ENCODE data around the gene PET117. TPM values are rescaled to one million over a fixed set of nuclear protein-coding genes. Genes with fewer than 3 reads are reported as not detected.

PET117 gene
- total and polyA plus RNA-seq, 4 donors: 3.5 to 10.2 (median 8.7) TPM

DNA sequence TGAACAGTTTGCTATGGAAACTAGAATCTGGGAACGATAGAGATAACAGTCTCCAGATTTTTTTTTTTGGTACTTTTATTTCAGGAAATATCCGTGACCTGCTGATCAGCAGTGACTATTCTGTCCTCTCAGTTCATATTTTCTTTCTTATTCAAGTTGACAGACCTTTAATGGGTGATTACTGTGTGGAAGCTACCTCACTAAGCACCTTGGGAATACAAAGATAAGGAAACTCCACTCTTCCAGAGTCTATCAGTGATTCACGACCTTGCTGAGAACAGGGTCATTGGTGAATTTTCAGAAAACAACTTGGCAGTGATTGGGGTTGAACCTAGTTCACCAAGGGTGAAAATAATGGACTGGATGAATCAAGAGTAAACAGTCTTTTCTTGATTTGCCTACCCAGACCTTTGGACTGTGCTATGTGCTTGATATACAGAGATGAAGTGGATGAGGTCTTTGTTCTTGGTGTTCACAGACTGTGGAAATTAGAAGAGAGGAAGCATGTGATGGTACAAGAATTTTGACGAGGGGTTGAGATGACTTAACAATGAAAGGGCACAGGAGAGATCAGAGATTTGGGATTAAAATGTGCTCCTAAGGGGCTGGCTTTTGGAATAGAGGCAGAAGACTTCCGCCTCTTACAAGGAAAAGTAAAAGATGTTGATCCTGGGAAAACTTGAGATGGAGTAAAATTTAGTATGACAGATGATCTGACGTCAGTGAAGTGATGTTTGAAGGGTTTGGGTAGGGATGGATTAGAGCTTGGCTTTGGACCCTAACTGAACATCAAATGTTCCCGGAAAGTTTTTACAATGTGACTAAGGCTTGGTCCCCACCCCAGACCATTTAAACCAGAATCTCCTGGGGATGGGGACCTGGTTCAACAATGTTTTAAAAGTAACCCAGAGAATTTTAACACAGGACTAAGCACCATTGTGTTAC, 1.2 kb downstream of the PET117 start:
- peaks cover 3 to 22% (median 18%) of the 10 kb centered on the region in 4 donors for H3K4me1 ChIP-seq (ENCODE audit: control insufficient read depth in 4 of 4, insufficient read depth in 4 of 4, low read length in 3 of 4)
- WGBS: 37% methylated on average over 7 of the region's 7 CpGs
- DNase-seq (ENCODE audit: low spot score): no peak
- H3K9ac ChIP-seq (ENCODE audit: low read depth in 1 of 2, low read length in 2 of 2): peak overlapping the region; percentile 70 to 95
- H3K4me3 ChIP-seq (ENCODE audit: low read depth in 1 of 3, low read length in 3 of 3): peak overlapping the region; percentile 91 to 96 (median 95)
- no peaks in the 10 kb centered on the region for H3K9me3 ChIP-seq (ENCODE audit: control insufficient read depth in 4 of 4, low read length in 3 of 4)
- TF ChIP-seq ZBTB33 (IDR thresholded peaks at IDR 0.05): no peak
- TF ChIP-seq, protein P1, sequence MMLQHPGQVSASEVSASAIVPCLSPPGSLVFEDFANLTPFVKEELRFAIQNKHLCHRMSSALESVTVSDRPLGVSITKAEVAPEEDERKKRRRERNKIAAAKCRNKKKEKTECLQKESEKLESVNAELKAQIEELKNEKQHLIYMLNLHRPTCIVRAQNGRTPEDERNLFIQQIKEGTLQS (IDR thresholded peaks at IDR 0.05): no peak
- TF ChIP-seq EGR1 (IDR thresholded peaks at IDR 0.05; ENCODE audit: low read depth in 2 of 2): no peak
- TF ChIP-seq YY1 (IDR thresholded peaks at IDR 0.05): no peak
- TF ChIP-seq, protein P2, sequence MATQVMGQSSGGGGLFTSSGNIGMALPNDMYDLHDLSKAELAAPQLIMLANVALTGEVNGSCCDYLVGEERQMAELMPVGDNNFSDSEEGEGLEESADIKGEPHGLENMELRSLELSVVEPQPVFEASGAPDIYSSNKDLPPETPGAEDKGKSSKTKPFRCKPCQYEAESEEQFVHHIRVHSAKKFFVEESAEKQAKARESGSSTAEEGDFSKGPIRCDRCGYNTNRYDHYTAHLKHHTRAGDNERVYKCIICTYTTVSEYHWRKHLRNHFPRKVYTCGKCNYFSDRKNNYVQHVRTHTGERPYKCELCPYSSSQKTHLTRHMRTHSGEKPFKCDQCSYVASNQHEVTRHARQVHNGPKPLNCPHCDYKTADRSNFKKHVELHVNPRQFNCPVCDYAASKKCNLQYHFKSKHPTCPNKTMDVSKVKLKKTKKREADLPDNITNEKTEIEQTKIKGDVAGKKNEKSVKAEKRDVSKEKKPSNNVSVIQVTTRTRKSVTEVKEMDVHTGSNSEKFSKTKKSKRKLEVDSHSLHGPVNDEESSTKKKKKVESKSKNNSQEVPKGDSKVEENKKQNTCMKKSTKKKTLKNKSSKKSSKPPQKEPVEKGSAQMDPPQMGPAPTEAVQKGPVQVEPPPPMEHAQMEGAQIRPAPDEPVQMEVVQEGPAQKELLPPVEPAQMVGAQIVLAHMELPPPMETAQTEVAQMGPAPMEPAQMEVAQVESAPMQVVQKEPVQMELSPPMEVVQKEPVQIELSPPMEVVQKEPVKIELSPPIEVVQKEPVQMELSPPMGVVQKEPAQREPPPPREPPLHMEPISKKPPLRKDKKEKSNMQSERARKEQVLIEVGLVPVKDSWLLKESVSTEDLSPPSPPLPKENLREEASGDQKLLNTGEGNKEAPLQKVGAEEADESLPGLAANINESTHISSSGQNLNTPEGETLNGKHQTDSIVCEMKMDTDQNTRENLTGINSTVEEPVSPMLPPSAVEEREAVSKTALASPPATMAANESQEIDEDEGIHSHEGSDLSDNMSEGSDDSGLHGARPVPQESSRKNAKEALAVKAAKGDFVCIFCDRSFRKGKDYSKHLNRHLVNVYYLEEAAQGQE (IDR thresholded peaks at IDR 0.05): no peak
- TF ChIP-seq FOXA2 (IDR thresholded peaks at IDR 0.05): peak; percentile 42
- peak; percentile 72 to 73 for TF ChIP-seq HNF4A (conservative IDR thresholded peaks at IDR 0.05)
- TF ChIP-seq, protein P3, sequence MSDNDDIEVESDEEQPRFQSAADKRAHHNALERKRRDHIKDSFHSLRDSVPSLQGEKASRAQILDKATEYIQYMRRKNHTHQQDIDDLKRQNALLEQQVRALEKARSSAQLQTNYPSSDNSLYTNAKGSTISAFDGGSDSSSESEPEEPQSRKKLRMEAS (IDR thresholded peaks at IDR 0.05): peak; percentile 14
- no peak for TF ChIP-seq TAF1 (conservative IDR thresholded peaks at IDR 0.05)
- TF ChIP-seq HNF4G (IDR thresholded peaks at IDR 0.05): peak; percentile 50
- TF ChIP-seq, protein P4, sequence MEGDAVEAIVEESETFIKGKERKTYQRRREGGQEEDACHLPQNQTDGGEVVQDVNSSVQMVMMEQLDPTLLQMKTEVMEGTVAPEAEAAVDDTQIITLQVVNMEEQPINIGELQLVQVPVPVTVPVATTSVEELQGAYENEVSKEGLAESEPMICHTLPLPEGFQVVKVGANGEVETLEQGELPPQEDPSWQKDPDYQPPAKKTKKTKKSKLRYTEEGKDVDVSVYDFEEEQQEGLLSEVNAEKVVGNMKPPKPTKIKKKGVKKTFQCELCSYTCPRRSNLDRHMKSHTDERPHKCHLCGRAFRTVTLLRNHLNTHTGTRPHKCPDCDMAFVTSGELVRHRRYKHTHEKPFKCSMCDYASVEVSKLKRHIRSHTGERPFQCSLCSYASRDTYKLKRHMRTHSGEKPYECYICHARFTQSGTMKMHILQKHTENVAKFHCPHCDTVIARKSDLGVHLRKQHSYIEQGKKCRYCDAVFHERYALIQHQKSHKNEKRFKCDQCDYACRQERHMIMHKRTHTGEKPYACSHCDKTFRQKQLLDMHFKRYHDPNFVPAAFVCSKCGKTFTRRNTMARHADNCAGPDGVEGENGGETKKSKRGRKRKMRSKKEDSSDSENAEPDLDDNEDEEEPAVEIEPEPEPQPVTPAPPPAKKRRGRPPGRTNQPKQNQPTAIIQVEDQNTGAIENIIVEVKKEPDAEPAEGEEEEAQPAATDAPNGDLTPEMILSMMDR (IDR thresholded peaks at IDR 0.05; ENCODE audit: low read depth, low read length, missing input control): no peak
- peak; percentile 29 for TF ChIP-seq SP1 (IDR thresholded peaks at IDR 0.05)
- peak; percentile 54 to 58 for TF ChIP-seq RXRA (IDR thresholded peaks at IDR 0.05)
- TF ChIP-seq RAD21 (IDR thresholded peaks at IDR 0.05): no peak
- TF ChIP-seq FOXA1 (IDR thresholded peaks at IDR 0.05): no peak
- no peak for TF ChIP-seq GABPA (IDR thresholded peaks at IDR 0.05 in 1 of 2, conservative IDR thresholded peaks at IDR 0.05 in 1 of 2)
- peak in 1 of 2 donors; percentile 39 for TF ChIP-seq JUND (IDR thresholded peaks at IDR 0.05)
- TF ChIP-seq NR2F2 (IDR thresholded peaks at IDR 0.05): no peak
- H3K36me3 ChIP-seq (ENCODE audit: control insufficient read depth in 4 of 4, insufficient read depth in 3 of 4, low read depth in 1 of 4, low read length in 3 of 4): peaks cover 0 to 9% (median 6%) of the 10 kb centered on the region in 4 donors
- H3K27ac ChIP-seq (ENCODE audit: low read depth in 1 of 2, low read length in 2 of 2): peak overlapping the region in 1 of 2 donors; percentile 95
- no peaks in the 10 kb centered on the region for H3K27me3 ChIP-seq (ENCODE audit: control insufficient read depth in 4 of 4, insufficient read depth in 4 of 4, low read length in 3 of 4)

Measured in liver (tissue), 9 donors.